OCI-LY7 (cell line): ENCODE results near the gene SPSB1.

Experiments used
- EZH2phosphoT487 ChIP-seq: fragments of 200-600 bp; sonication (generic); IDR thresholded peaks from 2 replicates; pipeline ENCODE4 v1.6.1; 2018; ENCODE audit warnings: low read depth, borderline replicate concordance, mild to moderate bottlenecking, mixed run types, antibody characterized with exemption, low read length, moderate library complexity, mixed read lengths
- TF ChIP-seq, protein P1 (sequence below): fragments of 200-600 bp; sonication (generic); conservative IDR thresholded peaks from 2 replicates; pipeline ENCODE4 v1.5.1; 2014; ENCODE audit warnings: mild to moderate bottlenecking, antibody characterized with exemption, low read length, moderate library complexity, mixed read lengths

DNA sequence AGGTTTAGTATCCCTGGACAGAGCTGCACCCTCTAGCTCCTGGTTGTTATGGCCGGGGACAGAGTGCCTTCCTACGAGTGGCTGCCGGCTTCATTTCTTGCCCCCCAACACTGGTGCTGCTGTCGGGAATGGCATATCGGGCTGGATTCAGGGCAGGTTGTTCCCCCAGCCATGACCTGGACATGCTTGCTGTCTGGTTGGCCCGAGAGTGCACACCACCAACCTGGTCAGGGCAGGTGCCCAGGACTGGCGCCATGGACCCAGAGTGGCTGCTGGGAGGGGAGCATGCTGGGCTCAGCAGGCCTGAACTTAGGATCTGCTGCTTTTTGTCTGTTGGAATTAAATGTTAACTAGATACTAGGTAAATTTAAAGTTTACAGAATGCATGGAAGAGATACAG lies 36.4 kb upstream of the SPSB1 start:
- TF ChIP-seq, protein P1, sequence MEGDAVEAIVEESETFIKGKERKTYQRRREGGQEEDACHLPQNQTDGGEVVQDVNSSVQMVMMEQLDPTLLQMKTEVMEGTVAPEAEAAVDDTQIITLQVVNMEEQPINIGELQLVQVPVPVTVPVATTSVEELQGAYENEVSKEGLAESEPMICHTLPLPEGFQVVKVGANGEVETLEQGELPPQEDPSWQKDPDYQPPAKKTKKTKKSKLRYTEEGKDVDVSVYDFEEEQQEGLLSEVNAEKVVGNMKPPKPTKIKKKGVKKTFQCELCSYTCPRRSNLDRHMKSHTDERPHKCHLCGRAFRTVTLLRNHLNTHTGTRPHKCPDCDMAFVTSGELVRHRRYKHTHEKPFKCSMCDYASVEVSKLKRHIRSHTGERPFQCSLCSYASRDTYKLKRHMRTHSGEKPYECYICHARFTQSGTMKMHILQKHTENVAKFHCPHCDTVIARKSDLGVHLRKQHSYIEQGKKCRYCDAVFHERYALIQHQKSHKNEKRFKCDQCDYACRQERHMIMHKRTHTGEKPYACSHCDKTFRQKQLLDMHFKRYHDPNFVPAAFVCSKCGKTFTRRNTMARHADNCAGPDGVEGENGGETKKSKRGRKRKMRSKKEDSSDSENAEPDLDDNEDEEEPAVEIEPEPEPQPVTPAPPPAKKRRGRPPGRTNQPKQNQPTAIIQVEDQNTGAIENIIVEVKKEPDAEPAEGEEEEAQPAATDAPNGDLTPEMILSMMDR: no peak
- TF ChIP-seq EZH2phosphoT487: no peak
